GM19468 (cell line): ENCODE results near the gene TRH.

Experiments used
- ATAC-seq: cut with Tn5 transposase; IDR thresholded peaks from one replicate; pipeline ENCODE4 v1.9.1; 2021; ENCODE audit warnings: mild to moderate bottlenecking, moderate library complexity, moderate number of reproducible peaks; ENCODE audit not compliant: unreplicated experiment; ENCODE audit errors: extremely low read depth

The TRH gene

DNA sequence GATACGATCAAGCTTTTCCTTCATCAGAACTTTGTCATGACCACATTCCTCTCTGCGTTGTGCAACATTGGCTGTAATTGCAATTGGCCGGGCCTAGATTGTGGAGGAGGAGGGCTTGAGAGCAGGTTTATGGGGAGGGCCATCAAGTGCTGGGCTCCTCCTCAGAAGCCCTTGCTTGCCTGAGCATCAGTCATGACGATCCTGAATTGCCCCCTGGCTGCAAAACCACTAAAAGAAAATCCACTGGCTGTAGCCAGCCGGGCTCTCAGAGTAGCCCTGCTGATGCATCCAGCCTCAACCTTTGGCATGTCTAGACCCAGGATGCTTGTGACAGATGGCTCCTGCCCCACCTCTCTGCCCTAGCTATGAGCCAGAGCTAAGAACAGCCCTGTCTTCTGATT, 13.4 kb upstream of the TRH start:
- no peak for ATAC-seq

DNA sequence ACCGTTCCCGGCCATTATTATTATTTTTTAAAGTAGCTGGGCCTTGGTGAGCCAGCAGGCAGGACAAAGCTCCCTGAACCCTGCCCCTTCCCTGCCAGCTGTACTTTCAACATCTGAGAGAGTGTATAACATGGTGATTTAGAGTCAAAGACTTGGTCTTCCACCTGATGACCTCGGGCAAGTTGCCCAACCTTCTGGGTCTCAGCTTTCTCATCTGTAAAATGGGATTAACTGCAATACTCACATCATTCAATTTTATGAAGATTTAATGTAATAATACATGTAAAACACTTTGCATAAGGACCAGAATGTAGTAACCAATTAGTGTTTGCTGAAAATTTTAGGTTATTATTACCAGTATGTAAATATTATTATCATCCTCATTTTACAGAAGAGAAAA, 11.9 kb upstream of the TRH start:
- ATAC-seq = no peak

DNA sequence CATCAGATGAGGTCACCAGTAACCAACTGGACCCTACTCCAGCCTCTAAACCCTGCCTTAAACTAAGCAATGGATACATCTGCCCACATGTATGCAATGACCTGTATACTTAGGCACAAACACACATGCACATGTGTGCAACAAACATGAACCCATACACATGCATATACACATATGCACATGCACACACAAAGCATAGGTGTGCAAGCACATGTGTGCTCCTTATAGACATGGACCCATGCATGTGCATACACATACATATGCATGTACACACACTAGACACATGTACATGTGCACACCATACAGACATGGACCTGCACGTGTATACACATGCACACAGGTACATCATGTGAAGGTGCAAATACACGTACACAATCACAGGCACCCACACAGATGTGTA, 8.6 kb upstream of the TRH start:
- no peak for ATAC-seq

GRCh38 chr3:129966876-129967275, 7.6 kb upstream of the TRH start:
- ATAC-seq = no peak

DNA sequence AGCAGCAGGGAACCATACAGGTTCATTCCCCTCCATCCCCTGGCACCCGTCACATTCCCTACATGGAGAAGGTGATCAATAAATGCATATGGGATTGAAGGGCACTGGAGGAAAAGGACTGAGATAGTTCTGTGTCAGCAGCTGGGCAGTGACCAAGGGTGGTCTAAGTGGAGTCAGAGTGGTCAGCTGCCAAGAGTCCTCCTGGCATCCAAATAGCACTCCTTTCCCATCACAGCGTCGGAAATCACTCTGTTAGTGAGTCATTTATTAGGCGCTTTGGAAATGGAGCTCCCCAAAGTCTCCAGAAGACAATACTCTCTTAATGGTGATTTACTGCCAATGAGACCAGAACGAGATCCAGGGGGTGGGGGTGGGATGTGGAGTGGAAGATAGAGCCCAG, 6.8 kb upstream of the TRH start:
- no peak for ATAC-seq

DNA sequence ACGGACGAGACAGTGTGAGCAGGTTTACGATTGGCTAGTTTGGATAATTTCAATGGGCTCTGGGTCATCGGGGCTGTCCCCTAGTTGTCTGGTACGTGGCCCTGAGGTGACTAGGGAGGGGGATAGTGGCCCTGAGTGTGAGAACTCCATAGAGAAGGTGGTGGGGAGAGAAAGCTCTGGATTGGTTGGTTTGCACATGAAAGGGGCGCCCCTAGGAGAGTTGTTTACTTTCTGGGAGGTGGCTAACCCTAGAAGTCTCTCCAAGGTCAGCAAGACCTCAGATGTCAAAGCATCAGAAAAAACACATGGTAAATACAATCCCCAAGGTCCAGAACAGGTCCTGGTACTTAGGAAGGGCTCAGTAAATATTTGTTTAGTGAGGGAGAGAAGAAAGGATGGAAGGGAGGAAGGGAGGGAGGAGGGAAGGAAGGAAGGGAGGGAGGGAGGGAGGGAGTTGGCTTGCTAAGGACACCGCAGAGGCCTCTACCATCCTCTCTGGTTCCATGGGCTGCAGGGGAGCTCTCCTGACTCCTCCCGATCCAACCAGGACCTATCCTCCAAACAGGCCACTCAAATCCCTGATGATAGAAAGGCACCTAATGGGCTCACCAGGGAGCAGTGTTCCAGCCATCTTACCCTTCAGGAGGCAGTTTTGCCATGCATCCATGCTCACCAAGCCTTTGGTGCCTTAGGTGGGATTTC, 3.0 kb upstream of the TRH start:
- ATAC-seq = no peak

DNA sequence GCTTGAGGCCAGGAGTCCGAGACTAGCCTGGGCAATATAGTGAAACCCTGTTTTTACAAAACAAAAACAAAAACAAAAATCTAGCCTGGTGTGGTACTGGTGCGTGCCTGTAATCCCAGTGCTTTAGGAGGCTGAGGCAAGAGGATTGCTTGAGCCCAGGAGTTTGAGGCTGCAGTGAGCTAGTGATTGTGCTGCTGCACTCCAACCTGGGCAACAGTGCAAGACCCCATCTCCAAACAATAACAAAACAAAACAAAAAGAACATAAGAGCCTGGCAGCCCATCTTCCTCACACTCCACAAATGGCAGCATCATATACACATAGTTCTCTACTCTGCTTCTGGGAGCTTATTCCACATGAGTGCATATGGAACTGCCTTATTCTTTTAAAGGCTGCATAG, 2.2 kb upstream of the TRH start:
- no peak for ATAC-seq

GRCh38 chr3:129973853-129974563, 512 bp upstream of the TRH start:
- no peak for ATAC-seq

DNA sequence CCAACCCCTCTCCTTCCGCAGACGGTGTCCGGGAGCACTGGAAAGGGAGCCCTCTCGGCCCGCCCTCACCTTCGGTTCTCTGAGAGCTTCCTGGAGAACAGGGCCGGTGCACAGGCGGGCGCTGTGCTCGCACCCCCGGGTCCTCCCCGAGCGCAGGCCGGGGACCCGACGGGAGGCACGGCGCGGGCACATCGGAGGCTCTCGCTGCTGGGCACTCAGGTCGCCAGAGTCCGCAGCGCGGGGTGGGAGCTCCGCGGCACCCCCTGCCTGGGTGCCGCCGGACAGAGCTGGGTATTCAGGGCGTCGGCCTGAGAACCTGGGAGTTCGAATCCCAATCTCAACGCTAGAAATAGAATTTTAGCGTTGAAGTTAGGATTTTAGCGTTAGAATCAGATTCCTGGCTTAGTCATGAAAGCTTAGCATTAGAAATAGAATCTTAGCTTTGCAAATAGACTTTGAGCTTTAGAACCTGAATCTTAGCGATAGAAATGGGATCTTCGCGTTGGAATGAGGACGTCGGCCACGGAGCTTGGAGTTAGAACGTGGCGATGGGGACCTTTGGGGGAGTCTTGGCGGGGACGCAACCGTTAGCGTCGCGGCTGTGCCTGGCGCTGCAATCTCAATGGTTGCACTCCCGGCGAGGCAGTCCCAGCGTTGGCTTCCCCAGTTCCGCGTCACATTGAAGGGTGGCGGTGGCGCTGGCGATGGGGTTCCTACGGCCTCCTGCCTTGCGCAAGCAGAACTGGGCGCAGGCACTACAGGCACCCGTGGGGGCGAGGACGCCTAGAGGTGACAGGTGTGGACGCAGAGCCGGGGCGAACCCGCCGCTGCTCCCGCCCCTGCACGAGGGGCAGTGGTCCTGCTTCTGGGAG, 549 bp downstream of the TRH start:
- ATAC-seq = no peak

- no peak for ATAC-seq
Measured at GRCh38 chr3:129975705-129976048, 1.2 kb downstream of the TRH start.

DNA sequence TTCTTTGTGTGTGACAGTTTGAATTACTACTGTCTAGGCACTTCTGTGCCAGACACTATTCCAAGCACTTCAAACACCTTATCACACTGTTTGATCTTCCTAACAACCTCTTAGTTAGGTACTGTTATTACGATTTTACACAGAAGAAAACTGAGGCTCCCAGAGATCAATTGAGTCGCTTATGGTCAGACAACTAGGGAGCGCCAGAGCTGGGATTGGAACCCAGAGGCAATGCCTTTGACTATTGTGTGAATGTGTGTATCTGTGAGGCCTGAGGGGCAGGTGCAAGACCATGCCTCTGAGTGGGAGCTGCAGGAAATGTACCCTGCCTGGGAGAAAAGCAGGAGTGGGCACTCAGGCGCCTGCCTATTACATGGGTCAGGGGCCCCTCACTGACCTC, 1.8 kb downstream of the TRH start:
- ATAC-seq = no peak

DNA sequence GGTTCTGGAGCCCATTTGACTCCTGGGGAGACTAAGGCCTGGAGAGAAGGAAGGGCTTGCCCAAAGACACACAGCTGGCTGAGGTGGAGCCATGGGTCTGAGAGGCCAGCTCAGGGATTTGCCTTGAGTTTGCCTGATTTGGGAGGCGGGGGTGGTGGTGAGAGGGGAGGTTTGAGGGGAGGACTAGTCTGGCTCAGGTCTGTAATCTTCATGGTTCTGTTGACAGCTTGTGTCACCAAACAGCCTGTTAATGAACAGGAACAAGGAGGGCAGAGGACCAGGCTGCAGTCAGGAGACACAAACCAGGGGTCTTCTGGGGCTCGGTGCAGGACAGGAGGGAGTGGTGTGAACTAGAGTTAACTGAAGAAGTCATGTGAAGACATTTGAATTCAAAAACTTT, 3.6 kb downstream of the TRH start:
- ATAC-seq = no peak

DNA sequence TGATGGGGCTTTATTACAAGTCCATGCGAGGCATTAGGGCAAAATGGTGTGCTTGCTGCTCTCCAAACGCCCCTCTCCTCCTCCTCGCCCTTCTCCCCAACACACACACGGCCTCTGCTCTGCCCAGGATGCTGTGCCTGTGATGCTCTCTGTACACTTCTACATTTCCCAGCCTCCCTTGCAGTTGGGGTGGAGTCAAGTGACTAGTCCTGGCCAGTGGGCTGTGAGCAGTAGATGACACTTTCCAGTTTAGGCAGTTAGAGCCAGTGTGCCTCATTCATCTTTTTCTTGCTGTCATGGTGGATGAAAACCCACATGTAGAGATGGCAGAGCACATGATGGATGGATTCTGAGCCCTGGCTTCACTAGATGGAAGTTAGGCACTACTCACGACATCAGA, 5.4 kb downstream of the TRH start:
- ATAC-seq = no peak

GRCh38 chr3:129983561-129983960, 9.0 kb downstream of the TRH start:
- ATAC-seq = no peak

- no peak for ATAC-seq
Measured at GRCh38 chr3:129984125-129984524, 9.6 kb downstream of the TRH start.

DNA sequence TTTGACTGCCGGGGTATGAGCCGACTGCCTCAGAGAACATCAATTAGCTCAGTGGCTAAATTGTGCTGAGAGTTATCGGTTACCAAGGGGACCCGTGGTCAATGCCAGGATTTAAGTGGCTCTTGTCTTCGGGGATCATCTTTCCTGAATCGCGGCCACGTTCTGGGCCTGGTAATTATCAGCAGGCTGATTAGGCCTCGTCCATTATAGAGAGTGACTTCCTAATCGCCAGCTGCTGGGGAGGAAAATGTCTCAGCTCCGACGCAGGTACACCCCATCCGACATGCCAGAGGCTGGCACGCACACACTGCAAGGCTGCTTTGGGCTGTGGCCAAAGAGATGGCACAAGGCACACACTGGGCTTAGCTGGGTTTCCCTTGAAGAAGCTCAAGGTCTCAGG, 10.6 kb downstream of the TRH start:
- ATAC-seq = no peak

DNA sequence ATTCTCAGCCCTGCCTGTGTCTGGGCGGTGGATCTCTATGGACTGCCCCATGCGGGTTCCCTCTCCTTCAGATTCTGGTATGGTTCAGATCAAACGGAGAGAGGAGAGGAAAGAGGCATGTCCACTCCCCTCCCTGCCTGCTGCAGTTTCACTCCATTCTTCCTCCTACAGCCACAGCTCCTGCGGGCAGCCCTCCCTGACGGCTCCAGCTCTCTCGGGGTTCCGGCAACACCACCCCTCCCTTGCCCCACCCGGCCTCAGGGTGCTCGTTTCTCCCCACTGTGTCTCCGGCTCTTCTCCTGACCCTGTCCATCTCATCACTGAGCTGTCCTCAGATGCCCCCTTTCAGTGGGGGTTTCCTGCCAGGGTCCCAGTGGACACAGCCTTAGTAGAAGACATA, 13.9 kb downstream of the TRH start:
- no peak for ATAC-seq

GRCh38 chr3:129989414-129989813, 14.9 kb downstream of the TRH start:
- ATAC-seq = no peak

DNA sequence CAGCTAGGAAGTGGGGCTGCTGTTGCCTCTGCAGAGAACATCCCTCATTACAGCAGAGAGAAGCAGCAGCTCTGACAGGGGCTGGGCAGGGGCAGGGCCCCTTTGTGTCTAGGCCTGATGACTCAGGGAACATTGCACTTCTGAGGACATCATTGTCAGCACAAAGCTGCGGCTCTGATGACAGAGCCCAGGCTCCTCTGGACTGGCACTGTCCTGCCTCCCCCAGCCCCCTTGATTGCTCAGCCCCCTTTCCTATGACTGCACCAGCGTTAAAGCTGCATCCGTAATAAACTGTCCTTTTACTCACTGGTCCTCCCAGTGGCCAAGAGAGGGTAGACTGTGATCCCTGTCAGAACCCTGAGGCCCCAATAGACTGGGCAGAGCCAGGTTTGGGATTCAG, 18.3 kb downstream of the TRH start:
- ATAC-seq = no peak

DNA sequence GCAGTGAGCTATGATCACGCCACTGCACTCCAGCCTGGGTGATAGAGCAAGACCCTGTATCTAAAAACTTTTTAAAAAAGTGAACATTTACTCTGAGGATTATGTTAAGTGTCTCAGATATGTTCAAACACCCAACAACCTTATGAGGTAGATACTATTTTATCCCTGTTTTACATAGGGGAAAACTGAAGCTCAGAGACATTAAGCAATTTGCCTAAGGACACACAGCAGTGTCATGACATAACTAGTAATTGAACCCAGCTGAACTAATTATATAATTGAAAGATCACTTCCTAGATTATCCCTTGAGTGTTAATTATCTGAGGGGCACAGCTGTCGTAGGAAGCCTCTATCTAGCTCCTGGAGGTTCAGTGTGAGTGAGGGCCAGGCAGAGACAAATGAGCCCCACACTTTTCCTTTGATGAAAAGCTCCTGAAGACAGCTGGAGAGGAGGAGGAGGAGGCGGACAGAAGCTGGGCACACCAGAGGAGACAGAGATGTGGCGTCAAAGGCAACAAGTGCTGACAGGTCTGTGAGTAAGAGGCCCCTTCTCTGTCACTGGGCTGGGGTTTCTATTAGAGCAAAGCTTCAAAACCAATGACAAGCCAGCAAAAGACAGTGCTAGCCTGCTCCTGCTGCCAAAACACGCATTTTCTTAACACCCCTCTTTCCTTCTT, 20.5 kb downstream of the TRH start:
- ATAC-seq = no peak

GRCh38 chr3:129996073-129996472, 21.6 kb downstream of the TRH start:
- ATAC-seq = no peak
